HepG2 (cell line): ENCODE results near the gene CHCT1. TPM values are rescaled to one million over a fixed set of nuclear protein-coding genes. Genes with fewer than 3 reads are reported as not detected.
A peak's percentile ranks its signal among the peaks of the same experiment; 100 is the strongest.

Source experiments
- ATAC-seq: fragments of 200-7000 bp; cut with Tn5 transposase; 3 replicates; pipeline ENCODE4 v1.9.1; 2020; ENCODE audit warnings: mild to moderate bottlenecking, moderate library complexity
- BruUV-seq: library from RNA; stranded (reverse); fragments of 400-500 nt; replicated peaks from 2 replicates; lab custom pipeline; 2021; lab: Mats Ljungman, UMichigan
- CTCF ChIA-PET: fragments of 300-600 bp; formaldehyde crosslinking; extraction: SDS; loops from one replicate; lab custom pipeline; 2021; ENCODE audit warnings: low total read pairs, inconsistent platforms, low intra/inter-chr PET ratio; lab: Yijun Ruan, JAX
- POLR2A ChIA-PET: fragments of 350-600 bp; sonication (Branson Sonifier 250); formaldehyde crosslinking; loops from one replicate; lab custom pipeline; 2020; ENCODE audit warnings: antibody characterized with exemption, inconsistent platforms; lab: Yijun Ruan, JAX
- DNase-seq: peaks from one replicate; pipeline ENCODE4 v3.0.0-alpha.2; 2015; ENCODE audit warnings: low spot score
- FAIRE-seq: peaks from 3 replicates; lab custom pipeline; 2011; peaks lifted over from hg19 to GRCh38; lab: Jason Lieb, UNC
- H2AFZ ChIP-seq: one replicate; pipeline ENCODE4 v1.6.1; 2011; ENCODE audit warnings: low read length, inconsistent platforms
- H3K27ac ChIP-seq: fragments of 300-600 bp; 3 replicates; pipeline ENCODE4 v1.8.0; 2011; ENCODE audit warnings: mixed run types, mild to moderate bottlenecking, mixed read lengths, low read length, inconsistent platforms; ENCODE audit not compliant: insufficient read depth; ENCODE audit errors: extremely low read length
- H3K27me3 ChIP-seq, 2 experiments: fragments of 200-600 bp in 1 of 2; 2 replicates in 1 of 2; 3 replicates in 1 of 2; pipeline versions ENCODE4 v1.6.0 to v1.8.0; 2011; ENCODE audit warnings: low read length in 2 of 2, mild to moderate bottlenecking in 2 of 2, moderate library complexity in 2 of 2, inconsistent platforms in 1 of 2; ENCODE audit not compliant: insufficient read depth in 2 of 2, control insufficient read depth in 1 of 2
- H3K36me3 ChIP-seq, 2 experiments: fragments of 200-600 bp in 1 of 2; replicated peaks in 1 of 2; 2 replicates in 1 of 2; 3 replicates in 1 of 2; pipeline versions ENCODE4 v1.5.1 to v1.8.0; 2011; ENCODE audit warnings: low read length in 2 of 2, inconsistent platforms in 1 of 2; ENCODE audit not compliant: insufficient read depth in 2 of 2, control insufficient read depth in 1 of 2
- H3K4me1 ChIP-seq: 2 replicates; pipeline ENCODE4 v1.5.1; 2012; ENCODE audit warnings: low read length, inconsistent platforms; ENCODE audit not compliant: insufficient read depth
- H3K4me2 ChIP-seq: 2 replicates; pipeline ENCODE4 v1.6.0; 2011; ENCODE audit warnings: low read depth, low read length, inconsistent platforms
- H3K4me3 ChIP-seq, 3 experiments: fragments of 200-600 bp in 1 of 3; sonication (generic), shearing (Covaris generic) in 1 of 3; replicated peaks in 1 of 3; 2 replicates each; pipeline ENCODE4 v1.5.1; 2011 to 2016; ENCODE audit warnings: low read length in 3 of 3, inconsistent platforms in 2 of 3, low read depth in 2 of 3, mild to moderate bottlenecking in 2 of 3, control low read depth in 1 of 3, mixed read lengths in 1 of 3; ENCODE audit not compliant: insufficient read depth in 1 of 3
- H3K79me2 ChIP-seq: one replicate; pipeline ENCODE4 v1.6.1; 2011; ENCODE audit warnings: low read length, inconsistent platforms; ENCODE audit not compliant: insufficient read depth
- H3K9ac ChIP-seq: 2 replicates; pipeline ENCODE4 v1.6.0; 2011; ENCODE audit warnings: mild to moderate bottlenecking, low read depth, low read length, inconsistent platforms; ENCODE audit not compliant: insufficient read depth
- H3K9me3 ChIP-seq: 2 replicates; pipeline ENCODE4 v1.5.1; 2012; ENCODE audit warnings: mild to moderate bottlenecking, low read length
- H4K20me1 ChIP-seq: 2 replicates; pipeline ENCODE4 v1.6.0; 2011; ENCODE audit warnings: inconsistent platforms, mild to moderate bottlenecking, low read length, moderate library complexity; ENCODE audit not compliant: insufficient read depth
- AHR ChIP-seq: IDR thresholded peaks from 2 replicates; pipeline ENCODE4 v1.6.1; 2018; ENCODE audit warnings: missing genetic modification reagents, missing compliant biosample characterization
- ATF6 ChIP-seq: sonication (generic); formaldehyde crosslinking; conservative IDR thresholded peaks from 2 replicates; pipeline ENCODE4 v1.4.0; 2020; ENCODE audit warnings: missing genetic modification reagents
- CTCF ChIP-seq: sonication (generic); formaldehyde crosslinking; IDR thresholded peaks from 2 replicates; pipeline ENCODE4 v1.5.0; 2020; ENCODE audit warnings: mild to moderate bottlenecking, missing genetic modification reagents, moderate library complexity
- FOXO1 ChIP-seq: sonication (generic); formaldehyde crosslinking; IDR thresholded peaks from 2 replicates; pipeline ENCODE4 v1.4.0; 2020; ENCODE audit warnings: missing genetic modification reagents
- HDAC2 ChIP-seq: sonication (generic); formaldehyde crosslinking; IDR thresholded peaks from 2 replicates; pipeline ENCODE4 v1.4.0; 2020; ENCODE audit warnings: missing genetic modification reagents
- KAT8 ChIP-seq: IDR thresholded peaks from 2 replicates; pipeline ENCODE4 v1.6.1; 2016; ENCODE audit warnings: missing genetic modification reagents, missing compliant biosample characterization
- KDM2A ChIP-seq: sonication (generic); formaldehyde crosslinking; IDR thresholded peaks from 2 replicates; pipeline ENCODE4 v1.4.0; 2020; ENCODE audit warnings: low read depth, missing genetic modification reagents, borderline replicate concordance
- MIXL1 ChIP-seq: IDR thresholded peaks from 2 replicates; pipeline ENCODE4 v1.6.1; 2016
- MXI1 ChIP-seq: IDR thresholded peaks from 3 replicates; pipeline ENCODE4 v1.6.1; 2012; ENCODE audit warnings: low read depth, low read length, inconsistent platforms, borderline replicate concordance
- POGK ChIP-seq: sonication (generic); formaldehyde crosslinking; conservative IDR thresholded peaks from 2 replicates; pipeline ENCODE4 v1.8.0; 2022; ENCODE audit warnings: mild to moderate bottlenecking, moderate library complexity, missing genetic modification reagents
- SAP130 ChIP-seq: IDR thresholded peaks from 2 replicates; pipeline ENCODE4 v1.6.1; 2016; ENCODE audit warnings: low read depth
- SIN3B ChIP-seq: fragments of 150-350 bp; IDR thresholded peaks from 2 replicates; pipeline ENCODE4 v1.6.1; 2014; ENCODE audit warnings: low read length
- THAP11 ChIP-seq: IDR thresholded peaks from 2 replicates; pipeline ENCODE4 v1.6.1; 2016; ENCODE audit warnings: missing biosample characterization, missing genetic modification reagents
- YEATS2 ChIP-seq: sonication (generic); formaldehyde crosslinking; IDR thresholded peaks from 2 replicates; pipeline ENCODE4 v1.4.0; 2020; ENCODE audit warnings: missing genetic modification reagents, borderline replicate concordance
- ZKSCAN5 ChIP-seq: sonication (generic); formaldehyde crosslinking; IDR thresholded peaks from 2 replicates; pipeline ENCODE4 v1.5.1; 2020; ENCODE audit warnings: mild to moderate bottlenecking, missing genetic modification reagents
- ZNF362 ChIP-seq: sonication (generic); formaldehyde crosslinking; IDR thresholded peaks from 2 replicates; pipeline ENCODE4 v1.4.0; 2020; ENCODE audit warnings: missing genetic modification reagents, mild to moderate bottlenecking, borderline replicate concordance
- WGBS: methylation state at CpG from one replicate; pipeline ENCODE4 v1.1.6; 2017; ENCODE audit warnings: low lambda C conversion rate; 5-methylcytosine and 5-hydroxymethylcytosine counted together
- in situ Hi-C: cut with HindIII; loops from 2 replicates; pipeline ENCODE4 v1.10.0; 2017; ENCODE audit warnings: low pct_unique_long_range_greater_than_20kb; ENCODE audit not compliant: extremely low pct_ligation_motif_present
- intact Hi-C: fragments of 100-400 bp; cut with micrococcal nuclease; formaldehyde crosslinking; loops from one replicate; pipeline ENCODE4 v1.10.0; 2022; ENCODE audit not compliant: unreplicated experiment
- polyA plus RNA-seq, 8 experiments: library from polyadenylated mRNA; depleted of rRNA in 3 of 8; stranded (reverse) in 7 of 8; unstranded in 1 of 8; fragments of >200 nt; fragmentation: Illumina TruSeq in 4 of 8; extraction: Trizol in 4 of 8; gene quantifications; 2 replicates each; pipeline versions ENCODE4 v1.2.1 to v1.2.3, GENCODE V29; 2011 to 2016; ENCODE audit warnings: low read depth in 4 of 8, missing spikeins in 1 of 8, mixed read lengths in 1 of 8; ENCODE audit not compliant: insufficient read depth in 1 of 8
- total RNA-seq, 5 experiments: library from RNA; depleted of rRNA; stranded (reverse); fragments of >200 nt; fragmentation: Illumina TruSeq; extraction: Trizol; gene quantifications; 2 replicates each; pipeline ENCODE4 v1.2.3, GENCODE V29; 2016; ENCODE audit warnings: low read depth in 1 of 5

CHCT1 gene
- total and polyA plus RNA-seq, 2 of the 13 experiments (the other 11 are each of a cell fraction or from before 2014, with no cell fraction given) = not detected

- in situ Hi-C loops = loop anchor here (10.0 kb wide), 1 partner anchor 271 kb away; no protein-coding TSS in a partner anchor
- intact Hi-C loops = loop anchor here (1.0 to 10.0 kb wide), 5 partner anchors 15 to 292 kb away; no protein-coding TSS in a partner anchor
- Histone ChIP-seq H2AFZ (no peak overlapping the region), H3K79me2 (no peaks in the 10 kb centered on the region), H3K27me3 (no peaks in the 10 kb centered on the region; a peak in 1 of 5 replicates), H3K27ac (no peak overlapping the region), H3K4me3 (no peak overlapping the region), H3K36me3 (no peaks in the 10 kb centered on the region), H3K4me2 (peak overlapping the region; percentile 69), H4K20me1 (no peaks in the 10 kb centered on the region), H3K4me1 (peaks cover 25% of the 10 kb centered on the region), H3K9me3 (peaks cover 12% of the 10 kb centered on the region; the same call in 1 of the 2 replicates), H3K9ac (no peak overlapping the region)
- 60% methylated on average over 28 of the region's 28 CpGs for WGBS
- no TSS peak for BruUV-seq
- DNase-seq (peak; percentile 86), FAIRE-seq (peak; percentile 98), ATAC-seq (peak; percentile 68)
- ChIA-PET POLR2A (no interaction called here), CTCF (interaction anchor here (0.7 to 2.4 kb wide), 5 partner anchors 15 to 292 kb away, joined by 3 to 28 read pairs (median 7); no protein-coding TSS in a partner anchor)
- TF ChIP-seq HDAC2 (CRISPR knock-in tag) (peak; percentile 15; the same call in 1 of the 2 replicates), MIXL1 (CRISPR knock-in tag) (0 out of 2 replicates have a peak, but pooled peaks have one; percentile 65), SAP130 (peak; percentile 41; the same call in 1 of the 2 replicates), ATF6 (CRISPR knock-in tag) (0 out of 2 replicates have a peak, but pooled peaks have one; percentile 46), MXI1 (0 out of 3 replicates have a peak, but pooled peaks have one; percentile 20), FOXO1 (CRISPR knock-in tag) (peak; percentile 38; the same call in 1 of the 2 replicates), POGK (CRISPR knock-in tag) (0 out of 2 replicates have a peak, but pooled peaks have one; percentile 35), AHR (peak; percentile 49; the same call in 1 of the 2 replicates), KAT8 (CRISPR knock-in tag) (peak; percentile 32; the same call in 1 of the 2 replicates), YEATS2 (CRISPR knock-in tag) (peak; percentile 51; the same call in 1 of the 2 replicates), ZNF362 (CRISPR knock-in tag) (peak; percentile 31; the same call in 1 of the 2 replicates), KDM2A (CRISPR knock-in tag) (peak; percentile 38; the same call in 1 of the 2 replicates), THAP11 (CRISPR knock-in tag) (peak; percentile 56), ZKSCAN5 (CRISPR knock-in tag) (peak; percentile 82), SIN3B (peak; percentile 57; the same call in 1 of the 2 replicates), CTCF (CRISPR knock-in tag) (peak; percentile 97)
Measured at GRCh38 chr17:60435244-60436167, 13.2 kb downstream of the CHCT1 start.
